ENCODE data around the gene ARPC1B.
"Not testable (repeated sequence)": the region's sequence is repeated elsewhere in the genome, so short reads cannot be mapped to it uniquely, and the experiment has no call there.

Gene ARPC1B

GRCh38 chr7:99409192-99409572, 34.7 kb downstream of the ARPC1B start:
- DNase-seq (ENCODE audit: low read depth in 2 of 2), result no peak

GRCh38 chr7:99409806-99410205, 35.3 kb downstream of the ARPC1B start:
- no peak for DNase-seq (ENCODE audit: low read depth in 2 of 2)

GRCh38 chr7:99410635-99411034, 36.1 kb downstream of the ARPC1B start:
- no peak for DNase-seq (ENCODE audit: low read depth in 2 of 2)

- not testable (repeated sequence) for DNase-seq (ENCODE audit: low read depth in 2 of 2)
Measured at GRCh38 chr7:99415513-99416127, 41.1 kb downstream of the ARPC1B start.

- DNase-seq (ENCODE audit: low read depth in 2 of 2), result no peak
Measured at GRCh38 chr7:99418260-99418659, 43.7 kb downstream of the ARPC1B start.

GRCh38 chr7:99419323-99420021, 44.9 kb downstream of the ARPC1B start:
- no peak for DNase-seq (ENCODE audit: low read depth in 2 of 2)

GRCh38 chr7:99420213-99420612, 45.7 kb downstream of the ARPC1B start:
- no peak for DNase-seq (ENCODE audit: low read depth in 2 of 2)

- no peak for DNase-seq (ENCODE audit: low read depth in 2 of 2)
Measured at GRCh38 chr7:99420986-99421385, 46.5 kb downstream of the ARPC1B start.

GRCh38 chr7:99422186-99422585, 47.7 kb downstream of the ARPC1B start:
- no peak for DNase-seq (ENCODE audit: low read depth in 2 of 2)

GRCh38 chr7:99422625-99423024, 48.1 kb downstream of the ARPC1B start:
- no peak for DNase-seq (ENCODE audit: low read depth in 2 of 2)

GRCh38 chr7:99424932-99425730, 50.6 kb downstream of the ARPC1B start:
- DNase-seq (ENCODE audit: low read depth in 2 of 2), result no peak

GRCh38 chr7:99428972-99429566, 54.5 kb downstream of the ARPC1B start:
- DNase-seq (ENCODE audit: low read depth in 2 of 2), result no peak

GRCh38 chr7:99429756-99430155, 55.2 kb downstream of the ARPC1B start:
- no peak for DNase-seq (ENCODE audit: low read depth in 2 of 2)

- DNase-seq (ENCODE audit: low read depth in 2 of 2), result not testable (repeated sequence)
Measured at GRCh38 chr7:99431756-99432540, 57.4 kb downstream of the ARPC1B start.

- no peak for DNase-seq (ENCODE audit: low read depth in 2 of 2)
Measured at GRCh38 chr7:99433158-99433557, 58.6 kb downstream of the ARPC1B start.

GRCh38 chr7:99437946-99438572, 63.5 kb downstream of the ARPC1B start:
- DNase-seq (ENCODE audit: low read depth in 2 of 2), result no peak

GRCh38 chr7:99438573-99439480, 64.3 kb downstream of the ARPC1B start, which contains the start of the genes CPSF4 and PTCD1:
Gene CPSF4, plus strand, starts transcription at chr7:99438943. Its CDS starts 140 bp downstream, at chr7:99439083.
Gene PTCD1, minus strand, starts transcription at chr7:99438798. Its CDS starts 3,556 bp downstream, at chr7:99435242.
- peak; percentile 90 to 92 for DNase-seq (ENCODE audit: low read depth in 2 of 2)

GRCh38 chr7:99440195-99440594, 65.7 kb downstream of the ARPC1B start:
- DNase-seq (ENCODE audit: low read depth in 2 of 2), result no peak
